Panc1 (cell line): ENCODE results near the gene TMEM248. TPM values are rescaled to one million over a fixed set of nuclear protein-coding genes. Genes with fewer than 3 reads are reported as not detected.
"Not testable (repeated sequence)": the region's sequence is repeated elsewhere in the genome, so short reads cannot be mapped to it uniquely, and the experiment has no call there.

Experiments used
- ATAC-seq: fragments of 200-7000 bp; cut with Tn5 transposase; 2 replicates; pipeline ENCODE4 v1.9.1; 2020; ENCODE audit warnings: mild to moderate bottlenecking, moderate library complexity
- BruUV-seq: library from RNA; stranded (reverse); fragments of 400-500 nt; replicated peaks from 2 replicates; lab custom pipeline; 2021; lab: Mats Ljungman, UMichigan
- CTCF ChIA-PET: fragments of 300-600 bp; sonication (Branson Sonifier 250); formaldehyde crosslinking; loops from one replicate; lab custom pipeline; 2022; ENCODE audit warnings: antibody characterized with exemption; lab: Charles Lee
- POLR2A ChIA-PET: fragments of 300-600 bp; sonication (Branson Sonifier 250); formaldehyde crosslinking; loops from one replicate; lab custom pipeline; 2022; ENCODE audit warnings: antibody characterized with exemption; lab: Charles Lee
- DNase-seq: peaks from one replicate; pipeline ENCODE4 v3.0.0-alpha.2; 2010; ENCODE audit warnings: low read depth, low spot score
- H3K27ac ChIP-seq: 2 replicates; pipeline ENCODE4 v1.5.1; 2011; ENCODE audit warnings: mild to moderate bottlenecking, low read length, inconsistent platforms
- H3K27me3 ChIP-seq: fragments of 200-500 bp; sonication (Bioruptor generic); 2 replicates; pipeline ENCODE4 v1.6.0; 2014; ENCODE audit warnings: low read length, inconsistent platforms; ENCODE audit not compliant: control insufficient read depth, insufficient read depth
- H3K36me3 ChIP-seq: fragments of 200-500 bp; sonication (Bioruptor generic); 2 replicates; pipeline ENCODE4 v1.5.1; 2014; ENCODE audit warnings: inconsistent platforms, mild to moderate bottlenecking, low read length, moderate library complexity; ENCODE audit not compliant: control insufficient read depth, insufficient read depth
- H3K4me1 ChIP-seq: 2 replicates; pipeline ENCODE4 v1.5.1; 2011; ENCODE audit warnings: inconsistent platforms, mild to moderate bottlenecking, low read length, moderate library complexity; ENCODE audit not compliant: control insufficient read depth, insufficient read depth
- H3K4me3 ChIP-seq, 2 experiments: 2 replicates each; pipeline ENCODE4 v1.5.1; 2011 to 2012; ENCODE audit warnings: low read depth in 2 of 2, low read length in 2 of 2, mild to moderate bottlenecking in 2 of 2, inconsistent platforms in 1 of 2, moderate library complexity in 1 of 2
- H3K9me3 ChIP-seq: fragments of 200-500 bp; sonication (Bioruptor generic); 2 replicates; pipeline ENCODE4 v1.5.1; 2014; ENCODE audit warnings: low read depth, mild to moderate bottlenecking, inconsistent platforms, low read length, moderate library complexity; ENCODE audit not compliant: control insufficient read depth, insufficient read depth
- SIN3A ChIP-seq: IDR thresholded peaks from 2 replicates; pipeline ENCODE4 v1.6.1; 2012; ENCODE audit warnings: low read depth, mild to moderate bottlenecking, low read length, moderate library complexity, borderline replicate concordance; ENCODE audit not compliant: insufficient read depth
- in situ Hi-C: cut with HindIII; loops from 2 replicates; pipeline ENCODE4 v1.10.0; 2016; ENCODE audit warnings: low sequenced_read_pairs, low pct_unique_long_range_greater_than_20kb
- intact Hi-C: fragments of 100-400 bp; cut with micrococcal nuclease; formaldehyde crosslinking; loops from one replicate; pipeline ENCODE4 v1.10.0; 2022; ENCODE audit not compliant: unreplicated experiment
- total RNA-seq: library from RNA; stranded (reverse); gene quantifications from one replicate; pipeline ENCODE4 v1.2.1, GENCODE V29; 2021; ENCODE audit not compliant: unreplicated experiment
- TF ChIP-seq, protein P1 (sequence below): fragments of 450-650 bp; IDR thresholded peaks from 2 replicates; pipeline ENCODE4 v1.5.1; 2017; ENCODE audit warnings: mild to moderate bottlenecking

The TMEM248 gene
- total RNA-seq, 1 experiment from 2014 or later: 176 TPM

DNA sequence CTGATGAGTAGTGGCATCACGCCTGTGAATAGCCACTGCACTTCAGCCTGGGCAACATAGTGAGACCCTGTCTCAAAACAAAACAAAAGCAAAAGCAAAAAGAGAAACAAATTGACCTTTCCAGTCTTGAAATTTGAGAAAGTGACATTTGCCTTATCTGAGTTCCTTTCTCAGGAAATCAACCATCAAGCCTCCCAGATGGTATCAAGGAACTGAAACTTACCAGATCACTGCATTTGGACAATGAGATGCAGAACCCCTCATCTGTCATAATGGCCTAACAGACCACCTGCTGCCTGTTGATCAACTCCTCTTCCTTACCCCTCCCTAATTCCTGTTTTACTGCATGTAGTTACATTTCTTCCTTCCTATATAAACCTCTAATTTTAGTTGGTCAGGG, 59.3 kb downstream of the TMEM248 start:
- in situ Hi-C loops: not testable (repeated sequence)

DNA sequence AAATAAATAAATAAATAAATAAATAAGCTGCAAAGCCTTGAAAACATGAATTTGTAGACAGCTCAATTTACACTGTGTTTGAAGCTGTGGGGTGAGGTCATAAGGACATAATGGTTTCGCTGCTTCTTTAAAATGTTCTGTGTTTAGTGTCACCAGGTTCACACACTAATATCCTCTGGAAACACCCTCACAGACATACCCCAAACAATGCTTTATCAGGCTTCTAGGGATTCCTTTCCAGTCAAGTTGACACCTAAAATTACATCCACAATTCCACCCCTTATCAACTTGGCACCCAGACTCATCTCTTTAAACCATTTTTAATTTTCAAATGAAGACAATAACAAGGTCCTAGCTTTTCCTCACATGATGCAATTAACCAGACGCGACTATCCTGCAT, 68.5 kb downstream of the TMEM248 start:
- BruUV-seq, H3K27ac ChIP-seq, H3K27me3 ChIP-seq, intact Hi-C loops, in situ Hi-C loops, DNase-seq, ATAC-seq, H3K4me3 ChIP-seq, POLR2A ChIA-PET, CTCF ChIA-PET, H3K9me3 ChIP-seq, H3K4me1 ChIP-seq: not testable (repeated sequence)
- peaks cover 13% of the 10 kb centered on the region; the same call in 1 of the 2 replicates for H3K36me3 ChIP-seq

More for the DNA sequence above, 59.3 kb downstream of the TMEM248 start:
- H3K27me3 ChIP-seq, H3K27ac ChIP-seq, BruUV-seq, POLR2A ChIA-PET, CTCF ChIA-PET, ATAC-seq, DNase-seq, intact Hi-C loops, H3K4me1 ChIP-seq, H3K36me3 ChIP-seq, H3K4me3 ChIP-seq, H3K9me3 ChIP-seq: not testable (repeated sequence)

DNA sequence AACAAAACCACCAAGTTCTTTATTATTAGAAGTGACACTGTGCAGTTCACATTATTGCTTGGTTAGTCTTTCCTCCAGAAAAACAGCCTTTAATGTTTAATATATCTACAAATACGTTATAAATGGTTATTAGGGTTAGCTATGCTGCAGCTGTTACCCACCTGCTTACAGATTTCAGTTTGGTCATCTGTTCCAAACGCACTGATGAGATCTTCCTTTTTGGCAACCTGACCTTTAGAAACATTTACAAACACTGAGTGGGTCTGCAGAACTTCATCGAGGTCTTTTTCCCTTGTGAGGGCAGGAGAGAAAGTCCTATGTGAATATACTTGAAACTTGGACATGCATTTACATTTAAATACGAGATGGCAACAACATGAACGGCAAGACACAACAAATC, 73.0 kb downstream of the TMEM248 start:
- H3K4me1 ChIP-seq, intact Hi-C loops, H3K9me3 ChIP-seq, in situ Hi-C loops, ATAC-seq, DNase-seq, H3K27me3 ChIP-seq, POLR2A ChIA-PET: not testable (repeated sequence)
- peak overlapping the region; percentile 87 to 92 for H3K4me3 ChIP-seq
- H3K27ac ChIP-seq: peak overlapping the region; percentile 88
- H3K36me3 ChIP-seq: peaks cover 10% of the 10 kb centered on the region; the same call in 1 of the 2 replicates
- CTCF ChIA-PET: interaction anchor here (0.7 kb wide), 1 partner anchor 160 kb away, joined by 8 read pairs; no protein-coding TSS in a partner anchor
- TSS peak; percentile 86 for BruUV-seq

DNA sequence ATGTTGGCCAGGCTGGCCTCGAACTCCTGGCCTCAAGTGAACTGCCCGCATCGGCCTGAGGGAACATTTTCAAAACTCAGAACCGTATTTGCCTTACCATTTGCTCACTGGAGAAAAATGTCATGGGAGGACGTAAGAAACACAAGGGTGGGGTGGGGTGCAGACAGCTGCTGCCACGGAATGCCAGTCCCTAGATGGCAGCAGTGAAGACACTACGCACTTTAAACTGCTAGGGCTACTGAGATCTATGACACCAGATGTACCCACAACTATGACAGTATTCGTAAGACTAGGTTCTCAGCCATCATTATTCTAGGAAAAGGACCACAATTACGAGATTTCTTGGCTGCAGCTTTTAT, 73.6 kb downstream of the TMEM248 start:
- ATAC-seq (peak; percentile 72), DNase-seq (peak; percentile 73)
- H3K4me1 ChIP-seq, in situ Hi-C loops, CTCF ChIA-PET, H3K27me3 ChIP-seq, POLR2A ChIA-PET, H3K9me3 ChIP-seq, BruUV-seq: not testable (repeated sequence)
- Histone ChIP-seq H3K4me3 (peak overlapping the region; percentile 87 to 92), H3K36me3 (peaks cover 10% of the 10 kb centered on the region; the same call in 1 of the 2 replicates), H3K27ac (peak overlapping the region; percentile 88)
- TF ChIP-seq, protein P1, sequence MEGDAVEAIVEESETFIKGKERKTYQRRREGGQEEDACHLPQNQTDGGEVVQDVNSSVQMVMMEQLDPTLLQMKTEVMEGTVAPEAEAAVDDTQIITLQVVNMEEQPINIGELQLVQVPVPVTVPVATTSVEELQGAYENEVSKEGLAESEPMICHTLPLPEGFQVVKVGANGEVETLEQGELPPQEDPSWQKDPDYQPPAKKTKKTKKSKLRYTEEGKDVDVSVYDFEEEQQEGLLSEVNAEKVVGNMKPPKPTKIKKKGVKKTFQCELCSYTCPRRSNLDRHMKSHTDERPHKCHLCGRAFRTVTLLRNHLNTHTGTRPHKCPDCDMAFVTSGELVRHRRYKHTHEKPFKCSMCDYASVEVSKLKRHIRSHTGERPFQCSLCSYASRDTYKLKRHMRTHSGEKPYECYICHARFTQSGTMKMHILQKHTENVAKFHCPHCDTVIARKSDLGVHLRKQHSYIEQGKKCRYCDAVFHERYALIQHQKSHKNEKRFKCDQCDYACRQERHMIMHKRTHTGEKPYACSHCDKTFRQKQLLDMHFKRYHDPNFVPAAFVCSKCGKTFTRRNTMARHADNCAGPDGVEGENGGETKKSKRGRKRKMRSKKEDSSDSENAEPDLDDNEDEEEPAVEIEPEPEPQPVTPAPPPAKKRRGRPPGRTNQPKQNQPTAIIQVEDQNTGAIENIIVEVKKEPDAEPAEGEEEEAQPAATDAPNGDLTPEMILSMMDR: peak; percentile 74
- peak; percentile 65; the same call in 1 of the 2 replicates for TF ChIP-seq SIN3A
- intact Hi-C loops: loop anchor here (5.0 kb wide), 1 partner anchor 167 kb away; no protein-coding TSS in a partner anchor
